ENCODE results near the gene ATP5F1D.
A peak's percentile ranks its signal among the peaks of the same experiment; 100 is the strongest.

Gene ATP5F1D

DNA sequence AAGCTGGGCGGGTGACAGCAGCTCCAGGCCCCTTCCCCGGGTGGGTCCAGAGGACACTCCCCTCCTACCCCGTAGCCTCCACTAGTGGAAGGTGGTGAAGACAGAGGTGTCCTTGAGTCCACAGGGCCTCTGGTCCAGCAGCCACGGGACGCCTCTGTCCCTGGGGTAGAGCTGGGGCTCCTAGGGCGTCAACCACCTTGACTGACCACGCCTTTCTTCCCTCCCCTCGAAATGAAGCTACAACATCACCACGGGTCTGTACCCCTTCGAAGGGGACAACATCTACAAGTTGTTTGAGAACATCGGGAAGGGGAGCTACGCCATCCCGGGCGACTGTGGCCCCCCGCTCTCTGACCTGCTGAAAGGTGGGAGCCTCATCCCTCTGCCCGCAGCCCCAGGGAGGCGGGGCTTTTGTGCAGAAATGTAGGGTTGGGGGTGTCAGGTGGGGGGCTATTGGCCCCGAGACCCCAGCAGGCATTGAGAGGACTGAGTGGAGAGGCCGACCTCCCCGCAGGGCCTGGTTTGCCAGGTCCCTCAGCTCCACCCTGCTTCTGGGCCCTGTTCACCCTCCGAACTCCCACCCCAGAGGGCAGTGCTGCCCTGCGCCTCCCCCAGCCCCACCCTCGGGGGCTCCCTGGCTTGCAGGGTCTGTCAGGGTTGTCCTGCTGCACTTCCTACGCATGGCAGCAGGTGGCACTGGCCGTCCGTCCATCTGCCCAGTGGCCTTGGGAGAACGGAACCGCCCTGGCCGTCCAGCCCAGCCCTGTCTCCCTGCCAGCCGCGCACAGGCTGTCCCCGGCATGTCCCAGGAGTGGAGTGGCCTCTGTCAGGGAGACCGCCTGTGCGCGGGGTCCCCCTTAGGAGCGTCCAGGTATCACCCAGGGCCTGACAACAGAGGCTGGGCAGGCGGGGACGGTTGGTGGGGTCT is 20.3 kb upstream of the ATP5F1D start:
- H3K9me3 ChIP-seq (ENCODE audit: control insufficient read depth, low read length): no peaks in the 10 kb centered on the region
- no peak overlapping the region for H3K27ac ChIP-seq
- H2AFZ ChIP-seq: no peak overlapping the region
- no peaks in the 10 kb centered on the region for H3K4me1 ChIP-seq
- H3K4me2 ChIP-seq (ENCODE audit: low read length): no peak overlapping the region
- H3K79me2 ChIP-seq: peaks cover 67% of the 10 kb centered on the region
- no peak overlapping the region for H3K4me3 ChIP-seq (ENCODE audit: low read depth, low read length)
- TF ChIP-seq, protein P1, sequence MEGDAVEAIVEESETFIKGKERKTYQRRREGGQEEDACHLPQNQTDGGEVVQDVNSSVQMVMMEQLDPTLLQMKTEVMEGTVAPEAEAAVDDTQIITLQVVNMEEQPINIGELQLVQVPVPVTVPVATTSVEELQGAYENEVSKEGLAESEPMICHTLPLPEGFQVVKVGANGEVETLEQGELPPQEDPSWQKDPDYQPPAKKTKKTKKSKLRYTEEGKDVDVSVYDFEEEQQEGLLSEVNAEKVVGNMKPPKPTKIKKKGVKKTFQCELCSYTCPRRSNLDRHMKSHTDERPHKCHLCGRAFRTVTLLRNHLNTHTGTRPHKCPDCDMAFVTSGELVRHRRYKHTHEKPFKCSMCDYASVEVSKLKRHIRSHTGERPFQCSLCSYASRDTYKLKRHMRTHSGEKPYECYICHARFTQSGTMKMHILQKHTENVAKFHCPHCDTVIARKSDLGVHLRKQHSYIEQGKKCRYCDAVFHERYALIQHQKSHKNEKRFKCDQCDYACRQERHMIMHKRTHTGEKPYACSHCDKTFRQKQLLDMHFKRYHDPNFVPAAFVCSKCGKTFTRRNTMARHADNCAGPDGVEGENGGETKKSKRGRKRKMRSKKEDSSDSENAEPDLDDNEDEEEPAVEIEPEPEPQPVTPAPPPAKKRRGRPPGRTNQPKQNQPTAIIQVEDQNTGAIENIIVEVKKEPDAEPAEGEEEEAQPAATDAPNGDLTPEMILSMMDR (IDR thresholded peaks at IDR 0.05): peak; percentile 84
- no peaks in the 10 kb centered on the region for H3K36me3 ChIP-seq (ENCODE audit: control insufficient read depth, insufficient read depth, low read length)
- H3K9ac ChIP-seq: no peak overlapping the region
- H3K27me3 ChIP-seq (ENCODE audit: control insufficient read depth, insufficient read depth, low read length): no peaks in the 10 kb centered on the region

DNA sequence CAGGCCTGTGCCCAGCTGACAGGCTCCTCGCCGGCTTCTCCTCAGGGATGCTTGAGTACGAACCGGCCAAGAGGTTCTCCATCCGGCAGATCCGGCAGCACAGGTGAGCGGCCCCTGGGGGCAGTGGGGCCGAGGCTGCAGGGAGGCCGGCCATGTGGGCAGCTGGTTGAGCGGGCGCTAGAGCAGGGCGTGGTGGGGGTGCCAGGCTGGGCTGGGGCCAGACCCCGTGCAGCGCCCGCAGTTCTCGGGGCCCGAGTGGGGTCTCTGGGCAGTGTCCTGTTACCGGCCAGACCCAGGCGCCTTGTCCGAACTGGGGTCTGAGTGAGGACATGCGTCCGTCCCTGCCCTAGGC is 19.7 kb upstream of the ATP5F1D start:
- H3K79me2 ChIP-seq: peaks cover 64% of the 10 kb centered on the region
- H3K4me2 ChIP-seq (ENCODE audit: low read length): no peak overlapping the region
- H3K9ac ChIP-seq: no peak overlapping the region
- H3K27me3 ChIP-seq (ENCODE audit: control insufficient read depth, insufficient read depth, low read length): no peaks in the 10 kb centered on the region
- TF ChIP-seq, protein P1 (IDR thresholded peaks at IDR 0.05): no peak
- H3K4me1 ChIP-seq: no peaks in the 10 kb centered on the region
- no peak overlapping the region for H2AFZ ChIP-seq
- no peaks in the 10 kb centered on the region for H3K9me3 ChIP-seq (ENCODE audit: control insufficient read depth, low read length)
- no peak overlapping the region for H3K4me3 ChIP-seq (ENCODE audit: low read depth, low read length)
- H3K27ac ChIP-seq: no peak overlapping the region
- H3K36me3 ChIP-seq (ENCODE audit: control insufficient read depth, insufficient read depth, low read length): no peaks in the 10 kb centered on the region

DNA sequence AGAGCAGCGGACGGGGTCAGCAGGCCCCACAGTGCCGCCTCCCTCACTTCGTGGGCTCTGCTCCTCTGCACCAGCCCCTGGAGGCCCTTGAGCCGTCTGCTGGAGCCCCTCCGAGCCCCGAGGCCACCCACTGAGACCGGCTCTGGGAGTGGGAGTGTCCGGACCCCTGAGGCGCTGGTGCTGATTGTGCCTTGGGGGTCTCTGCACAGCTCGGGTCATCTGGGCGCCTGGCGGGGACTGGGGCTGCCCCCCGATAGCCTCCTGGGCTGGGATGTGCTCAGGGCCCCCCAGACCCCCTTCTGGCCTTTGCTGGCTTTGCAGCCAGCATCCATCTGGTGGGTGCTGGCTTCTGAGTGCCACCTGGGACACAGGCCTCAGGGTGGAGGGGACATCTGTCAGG is 19.2 kb upstream of the ATP5F1D start:
- H3K9me3 ChIP-seq (ENCODE audit: control insufficient read depth, low read length): no peaks in the 10 kb centered on the region
- no peak overlapping the region for H3K9ac ChIP-seq
- no peak overlapping the region for H2AFZ ChIP-seq
- no peaks in the 10 kb centered on the region for H3K36me3 ChIP-seq (ENCODE audit: control insufficient read depth, insufficient read depth, low read length)
- H3K4me3 ChIP-seq (ENCODE audit: low read depth, low read length): no peak overlapping the region
- H3K4me1 ChIP-seq: no peaks in the 10 kb centered on the region
- H3K27ac ChIP-seq: no peak overlapping the region
- no peaks in the 10 kb centered on the region for H3K27me3 ChIP-seq (ENCODE audit: control insufficient read depth, insufficient read depth, low read length)
- TF ChIP-seq, protein P1 (IDR thresholded peaks at IDR 0.05): no peak
- H3K4me2 ChIP-seq (ENCODE audit: low read length): no peak overlapping the region
- peaks cover 60% of the 10 kb centered on the region for H3K79me2 ChIP-seq

DNA sequence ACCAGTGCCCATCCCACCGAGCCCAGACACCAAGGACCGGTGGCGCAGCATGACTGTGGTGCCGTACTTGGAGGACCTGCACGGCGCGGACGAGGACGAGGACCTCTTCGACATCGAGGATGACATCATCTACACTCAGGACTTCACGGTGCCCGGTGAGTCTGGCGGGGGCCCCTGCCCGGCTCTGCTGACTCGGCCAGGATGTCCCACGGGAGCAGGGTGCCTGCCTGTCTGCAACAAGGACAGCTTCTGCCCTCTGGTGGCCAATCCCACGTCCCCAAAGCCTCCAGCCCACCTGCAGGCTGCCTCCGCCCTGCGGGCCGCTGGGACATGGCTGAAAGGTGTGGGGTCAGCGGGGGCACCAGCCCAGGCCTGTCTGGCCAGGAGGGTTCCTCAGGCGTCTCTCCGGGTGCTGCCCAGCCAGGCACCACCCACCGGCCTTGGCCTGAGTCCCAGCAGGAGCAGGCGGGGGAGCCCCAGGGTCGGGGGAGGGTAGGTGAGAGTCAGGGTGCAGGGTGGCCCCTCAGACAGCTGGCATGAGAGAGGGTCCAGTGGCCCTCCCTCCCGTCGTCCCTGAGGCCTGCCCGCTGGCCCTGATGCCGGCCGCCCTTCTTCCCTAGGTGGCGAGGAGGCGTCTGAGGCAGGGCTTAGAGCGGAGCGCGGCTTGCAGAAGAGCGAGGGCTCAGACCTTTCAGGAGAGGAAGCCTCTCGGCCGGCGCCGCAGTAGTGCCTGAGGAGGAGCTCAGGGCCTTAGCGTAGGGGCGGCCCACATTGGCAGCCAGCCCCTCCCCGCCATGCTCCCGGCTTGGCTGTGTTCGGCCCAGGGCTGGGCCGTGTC is 18.3 kb upstream of the ATP5F1D start:
- no peaks in the 10 kb centered on the region for H3K4me1 ChIP-seq
- H3K27ac ChIP-seq: no peak overlapping the region
- no peak overlapping the region for H3K4me2 ChIP-seq (ENCODE audit: low read length)
- no peak overlapping the region for H2AFZ ChIP-seq
- H3K27me3 ChIP-seq (ENCODE audit: control insufficient read depth, insufficient read depth, low read length): no peaks in the 10 kb centered on the region
- H3K9ac ChIP-seq: no peak overlapping the region
- no peaks in the 10 kb centered on the region for H3K9me3 ChIP-seq (ENCODE audit: control insufficient read depth, low read length)
- peaks cover 52% of the 10 kb centered on the region for H3K79me2 ChIP-seq
- TF ChIP-seq, protein P1 (IDR thresholded peaks at IDR 0.05): peak; percentile 29
- H3K36me3 ChIP-seq (ENCODE audit: control insufficient read depth, insufficient read depth, low read length): no peaks in the 10 kb centered on the region
- no peak overlapping the region for H3K4me3 ChIP-seq (ENCODE audit: low read depth, low read length)
